Thyroid gland (tissue), 4 donors: Measurements from ENCODE around the gene BRMS1L. TPM values are rescaled to one million over a fixed set of nuclear protein-coding genes. Genes with fewer than 3 reads are reported as not detected.

Source experiments
- DNase-seq, 2 donors: peaks; one replicate each; pipeline ENCODE4 v3.0.0-alpha.2; 2019
- H3K27ac ChIP-seq, 3 donors: fragments of 200-600 bp; sonication (generic); 1 replicate in 2 of 3; 2 replicates in 1 of 3; pipeline ENCODE4 v1.5.1; 2016 to 2019; ENCODE audit warnings: mild to moderate bottlenecking in 1 of 3, moderate library complexity in 1 of 3
- H3K27me3 ChIP-seq: fragments of 200-600 bp; sonication (generic); one replicate; pipeline ENCODE4 v1.5.1; 2019
- H3K36me3 ChIP-seq, 2 donors: fragments of 200-600 bp; sonication (generic); one replicate each; pipeline ENCODE4 v1.5.1; 2016 to 2019
- H3K4me1 ChIP-seq, 2 donors: fragments of 200-600 bp; sonication (generic); one replicate each; pipeline ENCODE4 v1.5.1; 2017 to 2019
- H3K4me3 ChIP-seq, 3 donors: fragments of 200-600 bp; sonication (generic); replicated peaks in 1 of 3; 1 replicate in 2 of 3; 2 replicates in 1 of 3; pipeline ENCODE4 v1.5.1; 2016; ENCODE audit warnings: mild to moderate bottlenecking in 1 of 3
- H3K9me3 ChIP-seq: fragments of 200-600 bp; sonication (generic); one replicate; pipeline ENCODE4 v1.5.1; 2017
- CTCF ChIP-seq, 6 experiments: fragments of 200-600 bp in 3 of 6; fragments of 450-650 bp in 3 of 6; sonication (generic) in 3 of 6; IDR thresholded peaks; one replicate each; pipeline ENCODE4 v1.5.1; 2016 to 2019; ENCODE audit warnings: antibody characterized with exemption in 6 of 6, mild to moderate bottlenecking in 2 of 6, inconsistent platforms in 1 of 6, moderate library complexity in 1 of 6
- POLR2A ChIP-seq, 2 donors: fragments of 450-650 bp; IDR thresholded peaks; one replicate each; pipeline ENCODE4 v1.6.1; 2017; ENCODE audit warnings: antibody characterized with exemption in 2 of 2, mild to moderate bottlenecking in 2 of 2, moderate library complexity in 1 of 2
- WGBS, 2 donors: methylation state at CpG; one replicate each; pipeline ENCODE4 v1.1.5; 2017; 5-methylcytosine and 5-hydroxymethylcytosine counted together
- intact Hi-C: fragments of 100-400 bp; cut with DNase I; formaldehyde crosslinking; loops from one replicate; pipeline ENCODE4 v1.15.1; 2023
- total RNA-seq, 4 donors: library from RNA; depleted of rRNA; stranded (reverse); fragments of >200 nt; gene quantifications; one replicate each; pipeline ENCODE4 v1.2.3, GENCODE V29; 2016

Gene BRMS1L
- total RNA-seq, 4 donors from 2014 or later: 6.0 to 10.6 (median 8.3) TPM

- intact Hi-C loops: no loop called here
- 92 to 98% methylated on average over 3 of the region's 3 CpGs for WGBS, 2 donors
Observed at GRCh38 chr14:35900741-35901140, 74.6 kb downstream of the BRMS1L start.

GRCh38 chr14:35909665-35910064 lies 83.5 kb downstream of the BRMS1L start:
- no peaks in the 10 kb centered on the region for H3K36me3 ChIP-seq
- intact Hi-C loops: no loop called here
- no peaks in the 10 kb centered on the region for H3K27me3 ChIP-seq
- H3K4me1 ChIP-seq: no peaks in the 10 kb centered on the region
- no peak overlapping the region for H3K27ac ChIP-seq
- 93 to 94% methylated on average over 4 of the region's 4 CpGs for WGBS, 2 donors
- no peaks in the 10 kb centered on the region for H3K9me3 ChIP-seq
- TF ChIP-seq POLR2A (IDR thresholded peaks at IDR 0.05) (no peak), CTCF (IDR thresholded peaks at IDR 0.05) (no peak)
- no peak for DNase-seq
- no peak overlapping the region for H3K4me3 ChIP-seq

More at GRCh38 chr14:35900741-35901140, 74.6 kb downstream of the BRMS1L start:
- no peaks in the 10 kb centered on the region for H3K9me3 ChIP-seq
- no peak overlapping the region for H3K27ac ChIP-seq
- no peaks in the 10 kb centered on the region for H3K36me3 ChIP-seq
- H3K4me1 ChIP-seq: no peaks in the 10 kb centered on the region
- TF ChIP-seq POLR2A (IDR thresholded peaks at IDR 0.05) (no peak), CTCF (IDR thresholded peaks at IDR 0.05) (no peak)
- H3K4me3 ChIP-seq: no peak overlapping the region
- no peak for DNase-seq
- H3K27me3 ChIP-seq: no peaks in the 10 kb centered on the region

- no peak overlapping the region for H3K4me3 ChIP-seq
- no peaks in the 10 kb centered on the region for H3K36me3 ChIP-seq
- 88 to 93% methylated on average over 4 of the region's 4 CpGs for WGBS, 2 donors
- no peak for TF ChIP-seq CTCF (IDR thresholded peaks at IDR 0.05)
- no peak for TF ChIP-seq POLR2A (IDR thresholded peaks at IDR 0.05)
- H3K27ac ChIP-seq: no peak overlapping the region
- H3K4me1 ChIP-seq: no peaks in the 10 kb centered on the region
- no peaks in the 10 kb centered on the region for H3K27me3 ChIP-seq
- no peak for DNase-seq
- intact Hi-C loops: no loop called here
- no peaks in the 10 kb centered on the region for H3K9me3 ChIP-seq
Observed at GRCh38 chr14:35910191-35910590, 84.1 kb downstream of the BRMS1L start.

GRCh38 chr14:35911097-35911496 lies 85.0 kb downstream of the BRMS1L start:
- 79 to 85% methylated on average over 4 of the region's 4 CpGs for WGBS, 2 donors

GRCh38 chr14:35915185-35915584 lies 89.0 kb downstream of the BRMS1L start:
- no peak overlapping the region for H3K4me3 ChIP-seq
- 86 to 87% methylated on average over 4 of the region's 4 CpGs for WGBS, 2 donors
- H3K4me1 ChIP-seq: no peaks in the 10 kb centered on the region
- no peak for DNase-seq
- no peak for TF ChIP-seq CTCF (IDR thresholded peaks at IDR 0.05)
- no peak for TF ChIP-seq POLR2A (IDR thresholded peaks at IDR 0.05)
- H3K27me3 ChIP-seq: no peaks in the 10 kb centered on the region
- no peaks in the 10 kb centered on the region for H3K36me3 ChIP-seq
- no peaks in the 10 kb centered on the region for H3K9me3 ChIP-seq
- H3K27ac ChIP-seq: no peak overlapping the region
- intact Hi-C loops: no loop called here

More at GRCh38 chr14:35911097-35911496, 85.0 kb downstream of the BRMS1L start:
- Histone ChIP-seq H3K27ac (no peak overlapping the region), H3K9me3 (no peaks in the 10 kb centered on the region), H3K36me3 (no peaks in the 10 kb centered on the region), H3K4me1 (no peaks in the 10 kb centered on the region), H3K27me3 (no peaks in the 10 kb centered on the region), H3K4me3 (no peak overlapping the region)
- intact Hi-C loops: no loop called here
- DNase-seq: no peak
- no peak for TF ChIP-seq CTCF (IDR thresholded peaks at IDR 0.05)
- no peak for TF ChIP-seq POLR2A (IDR thresholded peaks at IDR 0.05)
